MCF 10A (cell line): ENCODE results near the gene ACAN. TPM values are rescaled to one million over a fixed set of nuclear protein-coding genes. Genes with fewer than 3 reads are reported as not detected.

Source experiments
- BruUV-seq: library from RNA; stranded (reverse); fragments of 400-500 nt; replicated peaks from 2 replicates; lab custom pipeline; 2021; lab: Mats Ljungman, UMichigan
- CTCF ChIA-PET: fragments of 300-600 bp; sonication (Branson Sonifier 250); formaldehyde crosslinking; extraction: SDS; loops from one replicate; lab custom pipeline; 2021; ENCODE audit warnings: antibody characterized with exemption, inconsistent platforms; lab: Yijun Ruan, JAX
- POLR2A ChIA-PET: fragments of 300-600, 350-650 bp; sonication (Branson Sonifier 250); formaldehyde crosslinking; extraction: SDS; loops from one replicate; lab custom pipeline; 2020; ENCODE audit warnings: antibody characterized with exemption, inconsistent platforms; lab: Yijun Ruan, JAX
- DNase-seq: peaks from one replicate; pipeline ENCODE4 v3.0.0-alpha.2; 2018; ENCODE audit not compliant: unreplicated experiment
- H3K27ac Mint-ChIP-seq: one replicate; pipeline ENCODE4 v1.8.0; 2022; ENCODE audit warnings: mild to moderate bottlenecking, low read depth, mixed read lengths; ENCODE audit not compliant: unreplicated experiment
- H3K27me3 Mint-ChIP-seq: one replicate; pipeline ENCODE4 v1.8.0; 2022; ENCODE audit warnings: mixed read lengths; ENCODE audit not compliant: insufficient read depth, unreplicated experiment
- H3K36me3 Mint-ChIP-seq: one replicate; pipeline ENCODE4 v1.8.0; 2022; ENCODE audit warnings: mild to moderate bottlenecking, moderate library complexity, mixed read lengths; ENCODE audit not compliant: insufficient read depth, unreplicated experiment
- H3K4me1 Mint-ChIP-seq: one replicate; pipeline ENCODE4 v1.8.0; 2022; ENCODE audit warnings: mixed read lengths; ENCODE audit not compliant: insufficient read depth, unreplicated experiment
- H3K4me3 Mint-ChIP-seq: one replicate; pipeline ENCODE4 v1.8.0; 2022; ENCODE audit warnings: mild to moderate bottlenecking, moderate library complexity, mixed read lengths; ENCODE audit not compliant: unreplicated experiment
- H3K9me3 Mint-ChIP-seq: one replicate; pipeline ENCODE4 v1.8.0; 2022; ENCODE audit warnings: mixed read lengths; ENCODE audit not compliant: unreplicated experiment
- intact Hi-C: fragments of 100-400 bp; cut with micrococcal nuclease; formaldehyde crosslinking; loops from 2 replicates; pipeline ENCODE4 v1.14.1; 2022
- total RNA-seq: library from RNA; stranded (reverse); gene quantifications from 2 replicates; pipeline ENCODE4 v1.2.3, GENCODE V29; 2022
- TF ChIP-seq, protein P1 (sequence below): fragments of 200-600 bp; IDR thresholded peaks from one replicate; pipeline ENCODE4 v1.8.0; 2022; ENCODE audit warnings: antibody characterized with exemption, mild to moderate bottlenecking; ENCODE audit not compliant: unreplicated experiment

Gene ACAN
- total RNA-seq, 1 experiment from 2014 or later, result not detected

DNA sequence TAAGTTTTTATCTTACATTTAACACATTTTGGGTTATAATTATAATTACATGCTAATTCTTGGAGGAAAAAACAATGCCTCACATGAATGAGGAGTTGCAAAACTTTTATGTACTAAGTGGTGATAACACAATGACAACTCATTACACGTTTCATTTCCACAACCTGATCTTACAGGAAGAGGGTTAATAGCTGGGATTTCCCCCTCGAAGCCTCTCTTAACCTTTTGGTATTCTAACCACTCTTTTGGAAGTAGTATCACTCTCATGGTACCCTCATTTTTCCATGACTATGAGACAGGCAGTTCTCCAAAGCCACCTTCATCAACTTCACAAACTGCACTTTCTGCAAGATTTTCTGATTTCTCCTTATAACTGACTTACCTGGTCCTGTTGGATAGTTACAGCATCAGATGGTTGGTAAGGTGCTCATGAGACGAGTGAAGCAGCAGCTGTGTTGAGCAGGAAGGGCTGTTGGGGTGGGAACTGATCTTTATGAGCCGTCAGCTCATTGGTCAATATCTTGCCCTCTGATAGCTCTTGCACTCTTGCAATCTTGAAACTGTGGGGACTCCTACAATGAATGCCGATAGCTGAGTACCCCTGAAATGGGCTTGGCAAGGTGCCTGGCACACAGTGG is 41.6 kb downstream of the ACAN start:
- intact Hi-C loops, result no loop called here
- no TSS peak for BruUV-seq
- CTCF ChIA-PET, result interaction anchor here (0.6 to 0.7 kb wide), 2 partner anchors 191 to 382 kb away, joined by 3 read pairs; no protein-coding TSS in a partner anchor

DNA sequence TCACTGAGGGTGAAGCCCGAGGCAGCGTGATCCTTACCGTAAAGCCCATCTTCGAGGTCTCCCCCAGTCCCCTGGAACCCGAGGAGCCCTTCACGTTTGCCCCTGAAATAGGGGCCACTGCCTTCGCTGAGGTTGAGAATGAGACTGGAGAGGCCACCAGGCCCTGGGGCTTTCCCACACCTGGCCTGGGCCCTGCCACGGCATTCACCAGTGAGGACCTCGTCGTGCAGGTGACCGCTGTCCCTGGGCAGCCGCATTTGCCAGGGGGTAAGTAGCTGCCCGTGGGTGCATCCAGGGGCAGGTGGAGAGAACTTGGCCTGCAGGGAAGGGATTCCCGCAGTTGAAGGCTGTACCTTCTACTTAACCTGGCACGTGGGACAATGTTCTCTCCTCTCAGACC is 42.4 kb downstream of the ACAN start:
- no TSS peak for BruUV-seq
- ChIA-PET CTCF (no interaction called here), POLR2A (no interaction called here)
- Mint-ChIP-seq H3K36me3 (no peaks in the 10 kb centered on the region), H3K4me1 (no peaks in the 10 kb centered on the region), H3K9me3 (no peaks in the 10 kb centered on the region), H3K27ac (no peak overlapping the region), H3K27me3 (no peaks in the 10 kb centered on the region), H3K4me3 (no peak overlapping the region)
- intact Hi-C loops, result no loop called here
- TF ChIP-seq, protein P1, sequence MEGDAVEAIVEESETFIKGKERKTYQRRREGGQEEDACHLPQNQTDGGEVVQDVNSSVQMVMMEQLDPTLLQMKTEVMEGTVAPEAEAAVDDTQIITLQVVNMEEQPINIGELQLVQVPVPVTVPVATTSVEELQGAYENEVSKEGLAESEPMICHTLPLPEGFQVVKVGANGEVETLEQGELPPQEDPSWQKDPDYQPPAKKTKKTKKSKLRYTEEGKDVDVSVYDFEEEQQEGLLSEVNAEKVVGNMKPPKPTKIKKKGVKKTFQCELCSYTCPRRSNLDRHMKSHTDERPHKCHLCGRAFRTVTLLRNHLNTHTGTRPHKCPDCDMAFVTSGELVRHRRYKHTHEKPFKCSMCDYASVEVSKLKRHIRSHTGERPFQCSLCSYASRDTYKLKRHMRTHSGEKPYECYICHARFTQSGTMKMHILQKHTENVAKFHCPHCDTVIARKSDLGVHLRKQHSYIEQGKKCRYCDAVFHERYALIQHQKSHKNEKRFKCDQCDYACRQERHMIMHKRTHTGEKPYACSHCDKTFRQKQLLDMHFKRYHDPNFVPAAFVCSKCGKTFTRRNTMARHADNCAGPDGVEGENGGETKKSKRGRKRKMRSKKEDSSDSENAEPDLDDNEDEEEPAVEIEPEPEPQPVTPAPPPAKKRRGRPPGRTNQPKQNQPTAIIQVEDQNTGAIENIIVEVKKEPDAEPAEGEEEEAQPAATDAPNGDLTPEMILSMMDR, result no peak
- no peak for DNase-seq

More for the DNA sequence above, 41.6 kb downstream of the ACAN start:
- no peaks in the 10 kb centered on the region for H3K9me3 Mint-ChIP-seq
- no peaks in the 10 kb centered on the region for H3K36me3 Mint-ChIP-seq
- no peaks in the 10 kb centered on the region for H3K27me3 Mint-ChIP-seq
- no peak overlapping the region for H3K4me3 Mint-ChIP-seq
- DNase-seq, result no peak
- H3K27ac Mint-ChIP-seq, result no peak overlapping the region
- H3K4me1 Mint-ChIP-seq, result no peaks in the 10 kb centered on the region
- POLR2A ChIA-PET, result no interaction called here
- TF ChIP-seq, protein P1, result no peak

DNA sequence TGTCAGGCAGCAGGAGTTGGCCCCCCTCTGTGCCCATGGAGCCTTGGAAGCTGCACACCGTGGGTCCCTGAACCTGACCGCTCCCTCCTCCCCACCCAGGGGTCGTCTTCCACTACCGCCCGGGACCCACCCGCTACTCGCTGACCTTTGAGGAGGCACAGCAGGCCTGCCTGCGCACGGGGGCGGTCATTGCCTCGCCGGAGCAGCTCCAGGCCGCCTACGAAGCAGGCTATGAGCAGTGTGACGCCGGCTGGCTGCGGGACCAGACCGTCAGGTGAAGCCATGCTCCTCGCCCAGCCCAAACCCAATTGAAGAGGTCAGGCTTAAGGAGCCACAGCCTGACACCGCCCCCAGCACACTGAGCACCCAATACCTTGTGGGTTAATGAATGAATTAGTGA is 43.9 kb downstream of the ACAN start:
- Mint-ChIP-seq H3K4me3 (no peak overlapping the region), H3K27me3 (no peaks in the 10 kb centered on the region), H3K27ac (no peak overlapping the region), H3K36me3 (no peaks in the 10 kb centered on the region), H3K4me1 (no peaks in the 10 kb centered on the region), H3K9me3 (no peaks in the 10 kb centered on the region)
- no TSS peak for BruUV-seq
- TF ChIP-seq, protein P1, result no peak
- intact Hi-C loops, result no loop called here
- POLR2A ChIA-PET, result no interaction called here
- DNase-seq, result no peak
- CTCF ChIA-PET, result no interaction called here

DNA sequence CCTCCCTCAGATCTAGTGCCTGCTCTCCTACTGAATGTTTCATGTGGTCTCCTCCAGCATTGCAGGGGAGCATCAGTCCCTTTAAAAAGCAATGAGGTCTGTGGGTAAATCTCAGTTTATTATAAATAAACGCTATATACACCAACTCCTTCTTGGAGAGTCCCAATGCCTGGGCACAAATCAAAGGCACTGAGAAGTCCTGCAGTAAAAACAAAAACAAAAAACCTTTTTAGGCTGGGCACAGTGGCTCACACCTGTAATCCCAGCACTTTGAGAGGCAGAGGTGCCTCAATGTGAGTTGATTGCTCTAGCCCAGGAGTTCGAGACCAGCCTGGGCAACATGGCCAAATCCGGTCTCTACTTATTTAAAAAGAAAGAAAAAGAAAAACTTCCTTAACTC is 45.0 kb downstream of the ACAN start:
- H3K4me1 Mint-ChIP-seq, result no peaks in the 10 kb centered on the region
- no peak for DNase-seq
- H3K27ac Mint-ChIP-seq, result no peak overlapping the region
- ChIA-PET POLR2A (no interaction called here), CTCF (no interaction called here)
- H3K27me3 Mint-ChIP-seq, result no peaks in the 10 kb centered on the region
- H3K9me3 Mint-ChIP-seq, result no peaks in the 10 kb centered on the region
- TF ChIP-seq, protein P1, result no peak
- no peaks in the 10 kb centered on the region for H3K36me3 Mint-ChIP-seq
- H3K4me3 Mint-ChIP-seq, result no peak overlapping the region
- intact Hi-C loops, result no loop called here
- no TSS peak for BruUV-seq
